ENCODE results near the gene TUSC2. TPM values are rescaled to one million over a fixed set of nuclear protein-coding genes. Genes with fewer than 3 reads are reported as not detected.

The TUSC2 gene
- total and polyA plus RNA-seq, 2 experiments from 2014 or later, result 41.6 to 71.0 TPM

DNA sequence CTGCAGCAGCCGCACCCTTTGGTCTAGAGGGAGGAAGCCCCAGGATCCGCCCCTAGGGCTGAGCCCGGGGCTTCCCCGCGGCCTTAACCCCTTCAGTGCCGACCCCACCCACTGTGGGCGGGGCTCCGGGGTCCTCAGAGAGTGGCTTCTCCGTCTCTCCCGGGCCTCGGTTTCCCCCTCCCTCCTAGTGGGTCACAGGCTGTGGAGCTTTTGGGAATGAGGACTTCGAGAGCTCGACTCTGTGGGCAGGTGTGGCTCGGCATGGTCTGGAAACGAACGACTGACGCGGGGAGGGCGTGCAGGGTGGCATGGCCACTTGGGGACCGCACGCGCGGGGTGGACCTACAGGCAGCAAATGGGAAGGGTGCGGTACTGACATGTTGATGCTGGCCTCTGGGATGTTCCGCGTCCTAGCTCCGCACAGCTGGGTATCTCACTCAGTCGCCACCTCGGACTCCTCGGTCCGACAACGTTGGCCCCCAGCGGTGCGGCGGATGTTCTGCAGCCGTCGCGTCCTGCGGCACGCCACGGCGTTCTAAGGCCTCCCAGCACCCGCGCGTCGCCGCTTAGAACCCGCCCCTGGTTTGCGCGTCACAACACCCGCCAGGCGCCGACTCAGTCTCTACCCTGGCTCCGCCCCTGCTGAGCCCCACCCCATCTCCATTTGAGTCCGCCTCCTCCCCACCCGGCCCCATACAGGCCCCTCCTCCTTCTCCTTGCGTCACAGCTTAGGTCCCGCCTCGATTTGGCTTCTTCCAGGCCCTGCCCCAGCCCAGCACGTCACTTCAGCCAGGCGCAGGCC is 29.0 kb downstream of the TUSC2 start, which contains the start of the genes HYAL3 and NAA80:
TSS of gene HYAL3 (minus strand) at position 570 of the 802 bp plus-strand sequence. CDS start 3,803 bp downstream, outside the sequence.
TSS of gene NAA80 (minus strand) at position 570 of the 802 bp plus-strand sequence. CDS start 1,942 bp downstream, outside the sequence.
- TF ChIP-seq EZH2 (IDR thresholded peaks at IDR 0.05; ENCODE audit: low read depth, unreplicated experiment), result no peak
- peak; percentile 88 for TF ChIP-seq POLR2AphosphoS5 (IDR thresholded peaks at IDR 0.05; ENCODE audit: low read depth)
- TF ChIP-seq, protein P1, sequence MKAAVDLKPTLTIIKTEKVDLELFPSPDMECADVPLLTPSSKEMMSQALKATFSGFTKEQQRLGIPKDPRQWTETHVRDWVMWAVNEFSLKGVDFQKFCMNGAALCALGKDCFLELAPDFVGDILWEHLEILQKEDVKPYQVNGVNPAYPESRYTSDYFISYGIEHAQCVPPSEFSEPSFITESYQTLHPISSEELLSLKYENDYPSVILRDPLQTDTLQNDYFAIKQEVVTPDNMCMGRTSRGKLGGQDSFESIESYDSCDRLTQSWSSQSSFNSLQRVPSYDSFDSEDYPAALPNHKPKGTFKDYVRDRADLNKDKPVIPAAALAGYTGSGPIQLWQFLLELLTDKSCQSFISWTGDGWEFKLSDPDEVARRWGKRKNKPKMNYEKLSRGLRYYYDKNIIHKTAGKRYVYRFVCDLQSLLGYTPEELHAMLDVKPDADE (IDR thresholded peaks at IDR 0.05), result no peak
- no peak for TF ChIP-seq EZH2phosphoT487 (IDR thresholded peaks at IDR 0.05; ENCODE audit: unreplicated experiment)
- TF ChIP-seq STAT1 (IDR thresholded peaks at IDR 0.05; ENCODE audit: unreplicated experiment), result no peak
- peak; percentile 84 for TF ChIP-seq CREB1 (CRISPR knock-in tag; IDR thresholded peaks at IDR 0.05; ENCODE audit: low read depth)
- TF ChIP-seq NANOG (IDR thresholded peaks at IDR 0.05; ENCODE audit: borderline replicate concordance), result no peak
- TF ChIP-seq, protein P2, sequence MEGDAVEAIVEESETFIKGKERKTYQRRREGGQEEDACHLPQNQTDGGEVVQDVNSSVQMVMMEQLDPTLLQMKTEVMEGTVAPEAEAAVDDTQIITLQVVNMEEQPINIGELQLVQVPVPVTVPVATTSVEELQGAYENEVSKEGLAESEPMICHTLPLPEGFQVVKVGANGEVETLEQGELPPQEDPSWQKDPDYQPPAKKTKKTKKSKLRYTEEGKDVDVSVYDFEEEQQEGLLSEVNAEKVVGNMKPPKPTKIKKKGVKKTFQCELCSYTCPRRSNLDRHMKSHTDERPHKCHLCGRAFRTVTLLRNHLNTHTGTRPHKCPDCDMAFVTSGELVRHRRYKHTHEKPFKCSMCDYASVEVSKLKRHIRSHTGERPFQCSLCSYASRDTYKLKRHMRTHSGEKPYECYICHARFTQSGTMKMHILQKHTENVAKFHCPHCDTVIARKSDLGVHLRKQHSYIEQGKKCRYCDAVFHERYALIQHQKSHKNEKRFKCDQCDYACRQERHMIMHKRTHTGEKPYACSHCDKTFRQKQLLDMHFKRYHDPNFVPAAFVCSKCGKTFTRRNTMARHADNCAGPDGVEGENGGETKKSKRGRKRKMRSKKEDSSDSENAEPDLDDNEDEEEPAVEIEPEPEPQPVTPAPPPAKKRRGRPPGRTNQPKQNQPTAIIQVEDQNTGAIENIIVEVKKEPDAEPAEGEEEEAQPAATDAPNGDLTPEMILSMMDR (conservative IDR thresholded peaks at IDR 0.05; ENCODE audit: low read depth in 2 of 2), result peak in 1 of 2 experiments; percentile 22; a peak in 1 of 4 replicates
- Histone ChIP-seq H2AFZ (peak within 1 kb of the TSS; percentile 100), H4K20me1 (replicated peaks; ENCODE audit: insufficient read depth) (no peaks in the 10 kb centered on the region), H3K36me3 (ENCODE audit: insufficient read depth) (no peaks in the 10 kb centered on the region), H3F3A (replicated peaks; ENCODE audit: low read depth) (peaks cover 17% of the 10 kb centered on the region), H3K79me2 (replicated peaks; ENCODE audit: insufficient read depth) (no peaks in the 10 kb centered on the region), H3K4me1 (ENCODE audit: insufficient read depth) (peaks cover 25% of the 10 kb centered on the region), H3K27me3 (ENCODE audit: insufficient read depth) (no peaks in the 10 kb centered on the region), H3K27ac (ENCODE audit: low read depth) (peak within 1 kb of the TSS; percentile 79; the same call in 1 of the 2 replicates), H3K4me2 (peak within 1 kb of the TSS; percentile 97), H3K4me3 (peak within 1 kb of the TSS; percentile 97), H3K9me2 (ENCODE audit: insufficient read depth) (no peaks in the 10 kb centered on the region)
- H3K36me3 Mint-ChIP-seq (ENCODE audit: low read depth), result no peaks in the 10 kb centered on the region
- peak within 1 kb of the TSS; percentile 98 for H3K27ac Mint-ChIP-seq
- peak within 1 kb of the TSS; percentile 98 for H3K4me3 Mint-ChIP-seq
- H3K9me3 Mint-ChIP-seq, result no peaks in the 10 kb centered on the region; the same call in 2 of the 3 replicates
- peak; percentile 69 for ATAC-seq
- peak; percentile 99 for DNase-seq (ENCODE audit: low spot score)
- H3K4me1 Mint-ChIP-seq, result peaks cover 22% of the 10 kb centered on the region
- H3K27me3 Mint-ChIP-seq (ENCODE audit: insufficient read depth, low read depth, poor library complexity), result peaks cover 22% of the 10 kb centered on the region

DNA sequence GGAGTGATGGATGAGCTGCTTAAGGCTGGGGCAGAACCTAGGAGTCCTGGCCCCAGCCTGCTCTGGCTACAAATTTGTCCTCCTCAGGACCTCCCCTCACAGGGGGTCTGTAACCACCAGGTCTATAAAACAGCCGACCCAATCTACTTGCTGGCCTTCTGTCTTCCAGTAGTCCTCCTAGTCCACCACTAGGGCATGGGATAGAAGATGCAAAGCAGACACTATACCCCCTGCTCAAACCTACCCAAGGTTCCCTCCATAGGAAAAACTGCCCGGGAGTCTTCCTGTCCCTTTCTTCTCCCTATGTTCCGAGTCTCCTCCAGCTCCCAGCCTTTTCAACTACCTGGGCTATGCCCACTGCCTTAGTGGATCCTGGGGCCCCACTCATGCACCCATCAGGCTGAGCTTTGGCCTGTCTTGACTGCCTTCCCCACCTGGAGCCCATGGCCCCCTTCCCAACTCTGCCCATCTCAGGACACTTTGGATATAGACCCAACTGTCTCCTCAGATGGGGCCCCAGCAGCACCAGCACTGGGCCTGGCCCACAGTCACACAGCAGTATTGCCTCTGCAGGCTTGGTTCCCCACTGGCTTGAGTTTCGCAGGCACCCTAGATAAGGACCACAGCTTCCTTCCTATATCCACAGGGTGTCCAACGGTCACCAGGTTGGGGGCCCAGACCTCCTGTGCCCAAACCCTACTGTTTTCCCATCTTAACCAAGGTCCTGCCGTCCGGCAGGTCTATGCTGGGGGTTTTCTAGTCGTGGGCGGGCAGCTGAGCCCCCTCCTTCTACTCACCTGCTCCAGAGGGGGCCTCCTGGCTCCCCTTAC is 29.9 kb downstream of the TUSC2 start:
- peak overlapping the region; percentile 97 for H3K4me3 ChIP-seq
- H3K9me2 ChIP-seq (ENCODE audit: insufficient read depth), result no peaks in the 10 kb centered on the region
- H3K4me1 ChIP-seq (ENCODE audit: insufficient read depth), result peaks cover 21% of the 10 kb centered on the region
- H3K36me3 ChIP-seq (ENCODE audit: insufficient read depth), result no peaks in the 10 kb centered on the region
- H4K20me1 ChIP-seq (replicated peaks; ENCODE audit: insufficient read depth), result no peaks in the 10 kb centered on the region
- no peaks in the 10 kb centered on the region for H3K27me3 ChIP-seq (ENCODE audit: insufficient read depth)
- ATAC-seq, result no peak
- Mint-ChIP-seq H3K36me3 (ENCODE audit: low read depth) (no peaks in the 10 kb centered on the region), H3K4me1 (peaks cover 20% of the 10 kb centered on the region), H3K27me3 (ENCODE audit: insufficient read depth, low read depth, poor library complexity) (peaks cover 22% of the 10 kb centered on the region), H3K4me3 (peak overlapping the region; percentile 98), H3K9me3 (no peaks in the 10 kb centered on the region; the same call in 2 of the 3 replicates), H3K27ac (no peak overlapping the region)
- H3K27ac ChIP-seq (ENCODE audit: low read depth), result no peak overlapping the region
- H3F3A ChIP-seq (replicated peaks; ENCODE audit: low read depth), result peaks cover 14% of the 10 kb centered on the region
- H3K4me2 ChIP-seq, result peak overlapping the region; percentile 97
- peak; percentile 32 for DNase-seq (ENCODE audit: low spot score)
- no peaks in the 10 kb centered on the region for H3K79me2 ChIP-seq (replicated peaks; ENCODE audit: insufficient read depth)
- peak overlapping the region; percentile 100; the same call in 1 of the 2 replicates for H2AFZ ChIP-seq
- TF ChIP-seq EZH2 (IDR thresholded peaks at IDR 0.05; ENCODE audit: low read depth, unreplicated experiment), result no peak
- TF ChIP-seq JUNB (IDR thresholded peaks at IDR 0.05; ENCODE audit: unreplicated experiment), result no peak
- TF ChIP-seq CREB1 (CRISPR knock-in tag; IDR thresholded peaks at IDR 0.05; ENCODE audit: low read depth), result no peak
- TF ChIP-seq, protein P2 (conservative IDR thresholded peaks at IDR 0.05; ENCODE audit: low read depth in 2 of 2), result no peak; a peak in 1 of 4 replicates
- TF ChIP-seq STAT1 (IDR thresholded peaks at IDR 0.05; ENCODE audit: unreplicated experiment), result no peak
- TF ChIP-seq POLR2AphosphoS5 (IDR thresholded peaks at IDR 0.05; ENCODE audit: low read depth), result no peak
- TF ChIP-seq, protein P3, sequence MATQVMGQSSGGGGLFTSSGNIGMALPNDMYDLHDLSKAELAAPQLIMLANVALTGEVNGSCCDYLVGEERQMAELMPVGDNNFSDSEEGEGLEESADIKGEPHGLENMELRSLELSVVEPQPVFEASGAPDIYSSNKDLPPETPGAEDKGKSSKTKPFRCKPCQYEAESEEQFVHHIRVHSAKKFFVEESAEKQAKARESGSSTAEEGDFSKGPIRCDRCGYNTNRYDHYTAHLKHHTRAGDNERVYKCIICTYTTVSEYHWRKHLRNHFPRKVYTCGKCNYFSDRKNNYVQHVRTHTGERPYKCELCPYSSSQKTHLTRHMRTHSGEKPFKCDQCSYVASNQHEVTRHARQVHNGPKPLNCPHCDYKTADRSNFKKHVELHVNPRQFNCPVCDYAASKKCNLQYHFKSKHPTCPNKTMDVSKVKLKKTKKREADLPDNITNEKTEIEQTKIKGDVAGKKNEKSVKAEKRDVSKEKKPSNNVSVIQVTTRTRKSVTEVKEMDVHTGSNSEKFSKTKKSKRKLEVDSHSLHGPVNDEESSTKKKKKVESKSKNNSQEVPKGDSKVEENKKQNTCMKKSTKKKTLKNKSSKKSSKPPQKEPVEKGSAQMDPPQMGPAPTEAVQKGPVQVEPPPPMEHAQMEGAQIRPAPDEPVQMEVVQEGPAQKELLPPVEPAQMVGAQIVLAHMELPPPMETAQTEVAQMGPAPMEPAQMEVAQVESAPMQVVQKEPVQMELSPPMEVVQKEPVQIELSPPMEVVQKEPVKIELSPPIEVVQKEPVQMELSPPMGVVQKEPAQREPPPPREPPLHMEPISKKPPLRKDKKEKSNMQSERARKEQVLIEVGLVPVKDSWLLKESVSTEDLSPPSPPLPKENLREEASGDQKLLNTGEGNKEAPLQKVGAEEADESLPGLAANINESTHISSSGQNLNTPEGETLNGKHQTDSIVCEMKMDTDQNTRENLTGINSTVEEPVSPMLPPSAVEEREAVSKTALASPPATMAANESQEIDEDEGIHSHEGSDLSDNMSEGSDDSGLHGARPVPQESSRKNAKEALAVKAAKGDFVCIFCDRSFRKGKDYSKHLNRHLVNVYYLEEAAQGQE (IDR thresholded peaks at IDR 0.05; ENCODE audit: unreplicated experiment), result no peak

All from GM23338 (cell line).